RWPE2 (cell line): Measurements from ENCODE around the gene MGARP.
"Not testable (repeated sequence)": the region's sequence is repeated elsewhere in the genome, so short reads cannot be mapped to it uniquely, and the experiment has no call there.

ENCODE experiments used
- ATAC-seq: fragments of 200-7000 bp; cut with Tn5 transposase; 3 replicates; pipeline ENCODE4 v1.9.1; 2021; ENCODE audit warnings: low read depth
- DNase-seq: peaks from one replicate; pipeline ENCODE4 v3.0.0-alpha.2; 2020; ENCODE audit warnings: low spot score
- H3K27ac ChIP-seq: fragments of 450-650 bp; 2 replicates; pipeline ENCODE4 v1.5.1; 2017; ENCODE audit warnings: mild to moderate bottlenecking; ENCODE audit not compliant: poor library complexity, severe bottlenecking
- H3K27me3 ChIP-seq: fragments of 250-450 bp; sonication (Bioruptor Pico); 2 replicates; pipeline ENCODE4 v1.5.1; 2021; ENCODE audit warnings: mild to moderate bottlenecking, moderate library complexity; ENCODE audit not compliant: insufficient read depth, poor library complexity, severe bottlenecking
- H3K36me3 ChIP-seq: fragments of 250-450 bp; sonication (Bioruptor Pico); 2 replicates; pipeline ENCODE4 v1.5.1; 2020; ENCODE audit warnings: low read depth, mild to moderate bottlenecking, moderate library complexity
- H3K4me1 ChIP-seq: fragments of 250-450 bp; sonication (Bioruptor Pico); 2 replicates; pipeline ENCODE4 v1.5.1; 2021; ENCODE audit warnings: mild to moderate bottlenecking, moderate library complexity; ENCODE audit not compliant: insufficient read depth, poor library complexity, severe bottlenecking
- H3K4me3 ChIP-seq: fragments of 250-450 bp; sonication (Bioruptor Pico); 2 replicates; pipeline ENCODE4 v1.5.1; 2021; ENCODE audit warnings: mild to moderate bottlenecking, moderate library complexity; ENCODE audit not compliant: severe bottlenecking
- H3K9me3 ChIP-seq: fragments of 250-450 bp; sonication (Bioruptor Pico); 2 replicates; pipeline ENCODE4 v1.5.1; 2021; ENCODE audit warnings: mild to moderate bottlenecking, moderate library complexity; ENCODE audit not compliant: severe bottlenecking
- CTCF ChIP-seq: fragments of 450-650 bp; IDR thresholded peaks from one replicate; pipeline ENCODE4 v1.5.1; 2017; ENCODE audit warnings: mild to moderate bottlenecking, moderate library complexity; ENCODE audit not compliant: poor library complexity, severe bottlenecking

The MGARP gene

DNA sequence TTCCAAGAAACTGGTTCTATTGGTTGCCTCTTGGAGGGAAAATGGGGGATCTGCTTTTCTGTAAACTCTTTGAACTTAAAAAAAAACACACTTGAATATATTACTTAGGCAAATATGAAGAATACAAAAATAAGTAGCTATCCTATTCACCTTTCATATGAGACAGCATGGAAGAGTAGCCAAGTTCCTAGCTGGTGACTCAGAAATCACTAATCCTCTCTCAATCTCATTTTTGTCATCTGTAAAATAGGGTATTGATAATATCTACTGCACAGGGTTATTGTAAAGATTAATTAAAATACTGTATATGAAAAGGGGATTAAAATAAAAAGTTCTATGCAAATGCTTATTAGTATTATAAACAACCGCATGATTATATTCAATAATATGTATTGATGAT is 12.7 kb downstream of the MGARP start:
- no peak overlapping the region for H3K4me3 ChIP-seq
- no peak overlapping the region for H3K27ac ChIP-seq
- H3K27me3 ChIP-seq, result no peaks in the 10 kb centered on the region
- peaks cover 6% of the 10 kb centered on the region for H3K4me1 ChIP-seq
- no peak for TF ChIP-seq CTCF
- H3K9me3 ChIP-seq, result no peaks in the 10 kb centered on the region
- no peak for DNase-seq
- peak; percentile 58; the same call in 1 of the 3 replicates for ATAC-seq
- H3K36me3 ChIP-seq, result no peaks in the 10 kb centered on the region

DNA sequence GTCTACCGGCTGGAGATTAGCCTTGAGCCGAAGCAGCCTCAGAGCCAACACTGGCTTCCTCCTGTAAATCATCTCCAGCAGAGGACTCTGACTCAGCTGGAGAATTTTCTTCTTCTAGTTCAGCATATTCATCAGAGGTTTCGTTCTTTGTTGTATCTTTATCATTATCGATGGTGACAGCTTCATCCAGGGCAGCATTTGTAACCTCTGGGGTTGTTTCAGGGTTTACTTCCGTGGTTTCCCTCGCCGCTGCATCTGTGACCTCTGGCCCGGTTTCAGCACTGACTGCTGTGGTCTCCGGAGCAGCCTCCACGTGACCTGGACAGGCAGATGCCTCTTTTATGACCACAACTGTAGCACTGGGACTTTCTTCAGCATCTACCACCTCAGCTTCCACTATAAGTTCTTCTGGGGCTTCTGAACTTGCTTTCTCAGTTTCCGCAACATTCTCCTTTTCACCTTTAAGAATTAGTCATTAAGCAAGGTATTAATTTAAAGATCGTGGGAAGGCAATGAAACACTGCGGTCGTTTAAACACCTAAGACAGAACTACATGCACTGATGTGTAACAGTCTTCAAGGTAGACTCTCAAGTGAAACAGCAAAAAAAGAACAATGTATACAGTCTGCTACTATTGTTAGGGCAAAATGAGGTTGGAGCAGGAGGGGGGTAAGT is 13.3 kb downstream of the MGARP start:
- H3K9me3 ChIP-seq, result no peaks in the 10 kb centered on the region
- H3K36me3 ChIP-seq, result no peaks in the 10 kb centered on the region
- no peak for TF ChIP-seq CTCF
- no peak overlapping the region for H3K4me3 ChIP-seq
- ATAC-seq (0 out of 3 replicates have a peak, but pooled peaks have one; percentile 25), DNase-seq (no peak)
- peaks cover 6% of the 10 kb centered on the region for H3K4me1 ChIP-seq
- no peaks in the 10 kb centered on the region for H3K27me3 ChIP-seq
- no peak overlapping the region for H3K27ac ChIP-seq

- no peak overlapping the region for H3K4me3 ChIP-seq
- DNase-seq (no peak), ATAC-seq (no peak)
- H3K27ac ChIP-seq, result no peak overlapping the region
- no peaks in the 10 kb centered on the region for H3K9me3 ChIP-seq
- TF ChIP-seq CTCF, result no peak
- peaks cover 6% of the 10 kb centered on the region for H3K4me1 ChIP-seq
- no peaks in the 10 kb centered on the region for H3K27me3 ChIP-seq
- no peaks in the 10 kb centered on the region for H3K36me3 ChIP-seq
Measured at GRCh38 chr4:139266208-139266582, 13.8 kb downstream of the MGARP start.

DNA sequence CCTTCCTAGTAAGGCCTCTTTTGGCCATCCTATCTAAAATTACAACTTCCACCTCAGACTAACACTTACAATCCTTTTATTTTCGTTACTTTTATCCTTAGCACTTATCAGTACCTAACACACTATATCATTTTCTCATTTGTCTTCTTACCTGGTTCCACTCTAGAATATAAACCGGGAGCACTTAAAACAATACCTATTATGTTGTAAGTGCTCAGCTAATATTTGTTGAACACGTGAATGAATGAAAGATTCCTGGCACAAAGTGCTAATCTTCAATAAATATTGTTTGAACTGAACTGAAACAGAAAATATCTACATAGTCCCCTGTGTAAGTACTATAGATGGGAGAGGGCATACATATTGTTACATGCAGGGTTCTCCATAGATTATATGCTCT is 14.4 kb downstream of the MGARP start:
- Histone ChIP-seq H3K27ac (no peak overlapping the region), H3K4me3 (no peak overlapping the region), H3K4me1 (peaks cover 6% of the 10 kb centered on the region), H3K36me3 (no peaks in the 10 kb centered on the region), H3K27me3 (no peaks in the 10 kb centered on the region), H3K9me3 (no peaks in the 10 kb centered on the region)
- ATAC-seq (no peak), DNase-seq (no peak)
- no peak for TF ChIP-seq CTCF

- DNase-seq (no peak), ATAC-seq (no peak)
- no peaks in the 10 kb centered on the region for H3K27me3 ChIP-seq
- H3K36me3 ChIP-seq, result no peaks in the 10 kb centered on the region
- no peak overlapping the region for H3K27ac ChIP-seq
- no peaks in the 10 kb centered on the region for H3K9me3 ChIP-seq
- no peak overlapping the region for H3K4me3 ChIP-seq
- no peak for TF ChIP-seq CTCF
- H3K4me1 ChIP-seq, result no peaks in the 10 kb centered on the region
Measured at GRCh38 chr4:139256349-139256748, 23.7 kb downstream of the MGARP start.

DNA sequence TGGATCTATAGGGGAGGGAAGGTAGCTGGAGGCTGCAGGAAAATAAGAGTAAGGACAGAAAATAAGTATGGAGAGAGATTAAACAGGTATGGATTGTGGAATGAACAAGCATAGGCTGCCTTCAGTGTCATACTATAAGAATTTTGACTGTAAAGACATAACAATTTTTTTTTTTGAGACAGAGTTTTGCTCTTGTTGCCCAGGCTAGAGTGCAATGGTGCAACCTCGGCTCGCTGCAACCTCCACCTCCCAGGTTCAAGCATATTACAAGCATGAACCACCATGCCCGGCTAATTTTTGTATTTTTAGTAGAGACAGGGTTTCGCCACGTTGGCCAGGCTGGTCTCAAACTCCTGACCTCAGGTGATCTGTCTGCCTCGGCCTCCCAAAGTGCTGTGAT is 24.4 kb downstream of the MGARP start:
- ATAC-seq, result not testable (repeated sequence)

More for the DNA sequence above, 24.4 kb downstream of the MGARP start:
- H3K9me3 ChIP-seq, DNase-seq, H3K4me3 ChIP-seq, H3K4me1 ChIP-seq, H3K36me3 ChIP-seq, H3K27ac ChIP-seq, H3K27me3 ChIP-seq: not testable (repeated sequence)
